ENCODE measurements around the gene ARFGAP1. TPM values are rescaled to one million over a fixed set of nuclear protein-coding genes. Genes with fewer than 3 reads are reported as not detected.

Gene ARFGAP1
- total RNA-seq, 1 donor from 2014 or later = 93.6 TPM

DNA sequence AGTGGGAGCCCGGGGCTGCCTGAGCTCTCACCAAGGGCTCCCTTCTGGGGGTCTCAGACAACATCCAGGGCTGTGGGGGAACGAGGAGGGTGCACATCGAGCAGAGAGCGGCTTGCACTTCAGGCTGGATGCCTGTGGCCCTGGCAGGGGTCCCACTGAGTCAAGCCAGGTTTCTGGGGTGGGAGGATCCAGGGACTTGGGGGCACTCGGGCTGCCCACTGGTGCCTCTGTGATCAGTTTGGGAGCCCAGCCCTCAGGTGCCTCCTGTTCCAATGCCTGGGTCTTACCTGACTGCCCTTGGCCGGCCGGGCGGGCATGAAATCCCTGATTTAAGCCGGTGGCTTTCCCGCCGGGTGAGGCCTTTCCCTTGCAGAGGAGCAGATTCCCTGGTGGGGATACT, 20.8 kb downstream of the ARFGAP1 start:
- TF ChIP-seq, protein P1, sequence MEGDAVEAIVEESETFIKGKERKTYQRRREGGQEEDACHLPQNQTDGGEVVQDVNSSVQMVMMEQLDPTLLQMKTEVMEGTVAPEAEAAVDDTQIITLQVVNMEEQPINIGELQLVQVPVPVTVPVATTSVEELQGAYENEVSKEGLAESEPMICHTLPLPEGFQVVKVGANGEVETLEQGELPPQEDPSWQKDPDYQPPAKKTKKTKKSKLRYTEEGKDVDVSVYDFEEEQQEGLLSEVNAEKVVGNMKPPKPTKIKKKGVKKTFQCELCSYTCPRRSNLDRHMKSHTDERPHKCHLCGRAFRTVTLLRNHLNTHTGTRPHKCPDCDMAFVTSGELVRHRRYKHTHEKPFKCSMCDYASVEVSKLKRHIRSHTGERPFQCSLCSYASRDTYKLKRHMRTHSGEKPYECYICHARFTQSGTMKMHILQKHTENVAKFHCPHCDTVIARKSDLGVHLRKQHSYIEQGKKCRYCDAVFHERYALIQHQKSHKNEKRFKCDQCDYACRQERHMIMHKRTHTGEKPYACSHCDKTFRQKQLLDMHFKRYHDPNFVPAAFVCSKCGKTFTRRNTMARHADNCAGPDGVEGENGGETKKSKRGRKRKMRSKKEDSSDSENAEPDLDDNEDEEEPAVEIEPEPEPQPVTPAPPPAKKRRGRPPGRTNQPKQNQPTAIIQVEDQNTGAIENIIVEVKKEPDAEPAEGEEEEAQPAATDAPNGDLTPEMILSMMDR (IDR thresholded peaks at IDR 0.05; ENCODE audit: partially characterized antibody, unreplicated experiment) = no peak
- no peak overlapping the region for H3K27ac Mint-ChIP-seq (ENCODE audit: unreplicated experiment)
- H3K27me3 Mint-ChIP-seq (ENCODE audit: unreplicated experiment) = peaks cover 2% of the 10 kb centered on the region
- no peak overlapping the region for H3K4me3 Mint-ChIP-seq (ENCODE audit: unreplicated experiment)
- peaks cover 1% of the 10 kb centered on the region for H3K4me1 Mint-ChIP-seq (ENCODE audit: low read depth, unreplicated experiment)
- DNase-seq = no peak
- peaks cover 2% of the 10 kb centered on the region for H3K9me3 Mint-ChIP-seq (ENCODE audit: unreplicated experiment)
- H3K36me3 Mint-ChIP-seq (ENCODE audit: unreplicated experiment) = no peaks in the 10 kb centered on the region

DNA sequence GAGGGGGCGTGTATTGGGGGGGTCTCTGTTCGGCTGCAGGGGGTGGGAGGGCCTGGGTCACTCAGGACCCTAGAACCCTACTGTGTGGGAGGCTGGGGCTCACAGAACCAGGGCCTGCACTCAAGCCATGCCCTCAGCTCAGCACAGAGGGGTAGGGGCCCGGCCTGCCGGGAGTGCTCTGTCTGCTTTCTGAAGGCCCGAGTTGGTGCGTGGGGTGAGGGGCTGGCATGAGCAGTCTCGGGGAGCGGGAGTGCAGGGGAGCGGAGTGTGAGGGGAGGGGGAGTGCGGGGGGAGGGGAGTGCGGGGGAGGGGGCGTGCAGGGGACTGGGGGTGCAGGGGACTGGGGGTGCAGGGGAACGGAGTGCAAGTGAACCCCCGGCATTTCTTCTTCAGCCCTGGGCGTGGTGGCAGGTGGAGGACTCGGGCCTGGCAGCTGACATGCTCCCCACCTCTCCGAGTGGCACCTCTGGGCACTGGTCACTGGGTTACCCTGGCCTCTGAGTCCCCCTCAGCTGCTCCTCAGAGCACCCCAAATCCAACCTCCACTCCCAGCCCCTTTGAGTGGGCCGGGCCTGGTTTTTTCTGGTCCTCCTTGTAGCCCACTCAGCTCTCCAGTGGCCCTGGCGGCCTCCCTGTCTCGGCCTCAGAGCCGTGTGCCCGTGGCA, 21.4 kb downstream of the ARFGAP1 start:
- Mint-ChIP-seq H3K9me3 (ENCODE audit: unreplicated experiment) (peaks cover 5% of the 10 kb centered on the region), H3K36me3 (ENCODE audit: unreplicated experiment) (peaks cover 1% of the 10 kb centered on the region), H3K4me3 (ENCODE audit: unreplicated experiment) (no peak overlapping the region), H3K4me1 (ENCODE audit: low read depth, unreplicated experiment) (peaks cover 1% of the 10 kb centered on the region), H3K27ac (ENCODE audit: unreplicated experiment) (no peak overlapping the region), H3K27me3 (ENCODE audit: unreplicated experiment) (peaks cover 3% of the 10 kb centered on the region)
- no peak for DNase-seq
- TF ChIP-seq, protein P1 (IDR thresholded peaks at IDR 0.05; ENCODE audit: partially characterized antibody, unreplicated experiment) = no peak

DNA sequence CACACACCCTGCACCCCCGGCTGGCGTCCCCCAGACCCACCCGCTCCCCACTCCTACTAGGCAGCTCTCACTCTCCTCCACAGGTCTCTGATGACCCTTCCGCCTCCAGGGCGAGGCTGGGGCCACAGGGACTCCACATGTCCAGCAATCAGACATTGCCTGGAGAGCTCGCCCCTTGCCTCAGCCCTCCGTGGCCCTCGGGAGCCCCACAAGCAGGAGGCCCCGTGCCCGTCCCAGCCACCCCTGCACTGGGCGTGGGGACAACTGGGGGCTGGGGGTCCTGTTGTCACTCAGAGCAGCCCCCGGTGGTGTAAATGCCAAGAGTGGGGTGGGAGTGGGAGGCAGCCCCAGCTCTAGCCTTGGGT, 21.9 kb downstream of the ARFGAP1 start:
- H3K4me1 Mint-ChIP-seq (ENCODE audit: low read depth, unreplicated experiment) = peaks cover 1% of the 10 kb centered on the region
- no peak overlapping the region for H3K27ac Mint-ChIP-seq (ENCODE audit: unreplicated experiment)
- H3K36me3 Mint-ChIP-seq (ENCODE audit: unreplicated experiment) = peaks cover 4% of the 10 kb centered on the region
- H3K4me3 Mint-ChIP-seq (ENCODE audit: unreplicated experiment) = no peak overlapping the region
- peaks cover 6% of the 10 kb centered on the region for H3K9me3 Mint-ChIP-seq (ENCODE audit: unreplicated experiment)
- H3K27me3 Mint-ChIP-seq (ENCODE audit: unreplicated experiment) = peaks cover 6% of the 10 kb centered on the region
- TF ChIP-seq, protein P1 (IDR thresholded peaks at IDR 0.05; ENCODE audit: partially characterized antibody, unreplicated experiment) = no peak
- DNase-seq = no peak

DNA sequence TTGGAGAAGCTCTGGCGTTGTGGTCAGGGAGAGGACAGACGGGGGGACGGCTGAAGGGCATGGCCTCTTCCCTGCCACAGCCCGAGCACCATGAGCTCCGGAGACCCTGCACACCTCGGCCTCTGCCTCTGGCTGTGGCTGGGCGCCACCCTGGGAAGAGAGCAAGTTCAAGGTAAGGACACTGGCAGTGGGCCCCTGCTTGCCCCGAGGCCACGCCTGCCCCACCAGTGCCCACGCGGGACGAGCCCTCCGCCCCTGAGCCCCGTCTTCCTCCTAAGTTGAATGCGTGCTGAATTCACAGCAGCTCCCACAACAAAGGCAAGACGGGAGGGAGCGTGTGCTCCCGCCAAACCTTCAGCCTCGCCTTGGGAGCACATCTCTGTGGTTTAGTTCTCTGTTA, 22.4 kb downstream of the ARFGAP1 start:
- Mint-ChIP-seq H3K27me3 (ENCODE audit: unreplicated experiment) (peaks cover 6% of the 10 kb centered on the region), H3K27ac (ENCODE audit: unreplicated experiment) (no peak overlapping the region), H3K36me3 (ENCODE audit: unreplicated experiment) (peaks cover 4% of the 10 kb centered on the region), H3K4me3 (ENCODE audit: unreplicated experiment) (no peak overlapping the region), H3K9me3 (ENCODE audit: unreplicated experiment) (peaks cover 6% of the 10 kb centered on the region), H3K4me1 (ENCODE audit: low read depth, unreplicated experiment) (peaks cover 1% of the 10 kb centered on the region)
- no peak for DNase-seq
- TF ChIP-seq, protein P1 (IDR thresholded peaks at IDR 0.05; ENCODE audit: partially characterized antibody, unreplicated experiment) = no peak

DNA sequence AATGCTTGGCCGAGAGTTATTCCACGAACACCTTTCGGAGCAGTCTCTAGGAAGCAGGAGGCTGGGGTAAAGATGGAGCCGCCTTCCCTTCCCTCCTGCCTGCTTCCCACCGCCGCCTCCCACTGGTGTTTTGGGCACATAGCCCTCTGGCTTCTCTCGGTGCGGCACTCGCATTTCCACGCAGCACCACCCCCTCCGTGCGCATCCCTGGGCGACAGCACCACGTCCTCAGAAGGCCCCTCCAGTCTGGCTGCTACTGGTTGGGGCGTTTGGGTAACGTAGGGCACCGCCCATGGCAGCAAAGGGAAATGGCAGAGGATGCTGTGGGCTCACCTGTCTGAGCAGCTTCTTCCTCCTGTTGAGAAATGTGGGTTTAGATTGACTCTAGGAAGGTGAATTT, 22.8 kb downstream of the ARFGAP1 start:
- TF ChIP-seq, protein P1 (IDR thresholded peaks at IDR 0.05; ENCODE audit: partially characterized antibody, unreplicated experiment) = no peak
- H3K36me3 Mint-ChIP-seq (ENCODE audit: unreplicated experiment) = peaks cover 4% of the 10 kb centered on the region
- no peak overlapping the region for H3K4me3 Mint-ChIP-seq (ENCODE audit: unreplicated experiment)
- H3K27ac Mint-ChIP-seq (ENCODE audit: unreplicated experiment) = no peak overlapping the region
- DNase-seq = no peak
- H3K9me3 Mint-ChIP-seq (ENCODE audit: unreplicated experiment) = peaks cover 6% of the 10 kb centered on the region
- H3K27me3 Mint-ChIP-seq (ENCODE audit: unreplicated experiment) = peaks cover 6% of the 10 kb centered on the region
- H3K4me1 Mint-ChIP-seq (ENCODE audit: low read depth, unreplicated experiment) = peaks cover 1% of the 10 kb centered on the region

Measured in glutamatergic neuron (in vitro differentiated cells).